SKM-1 treated with dmso at 0.1 percent for 144 hours (cell line): ENCODE data around the gene SEMA3G.

ENCODE experiments used
- DNase-seq: peaks from one replicate; lab custom pipeline; 2025; ENCODE audit not compliant: unreplicated experiment; lab: John Stamatoyannopoulos, UW

The SEMA3G gene

GRCh38 chr3:52422669-52423068 is 22.2 kb downstream of the SEMA3G start:
- DNase-seq: no peak

- DNase-seq: no peak
Observed at GRCh38 chr3:52420388-52420787, 24.5 kb downstream of the SEMA3G start.

- no peak for DNase-seq
Observed at GRCh38 chr3:52415800-52416199, 29.1 kb downstream of the SEMA3G start.

- no peak for DNase-seq
Observed at GRCh38 chr3:52408466-52408865, 36.4 kb downstream of the SEMA3G start.

GRCh38 chr3:52407779-52408178 is 37.1 kb downstream of the SEMA3G start:
- no peak for DNase-seq

- no peak for DNase-seq
Observed at GRCh38 chr3:52406791-52407510, 38.0 kb downstream of the SEMA3G start.

- no peak for DNase-seq
Observed at GRCh38 chr3:52406231-52406661, 38.7 kb downstream of the SEMA3G start.

- no peak for DNase-seq
Observed at GRCh38 chr3:52405601-52406110, 39.2 kb downstream of the SEMA3G start.

GRCh38 chr3:52405066-52405465 is 39.8 kb downstream of the SEMA3G start:
- DNase-seq: no peak

- DNase-seq: no peak
Observed at GRCh38 chr3:52404391-52404790, 40.5 kb downstream of the SEMA3G start.

- no peak for DNase-seq
Observed at GRCh38 chr3:52403955-52404354, 40.9 kb downstream of the SEMA3G start.

GRCh38 chr3:52403271-52403841 is 41.5 kb downstream of the SEMA3G start:
- DNase-seq: no peak

GRCh38 chr3:52402706-52403270 is 42.1 kb downstream of the SEMA3G start:
- DNase-seq: no peak

- no peak for DNase-seq
Observed at GRCh38 chr3:52402101-52402521, 42.8 kb downstream of the SEMA3G start.

GRCh38 chr3:52401551-52401950 is 43.4 kb downstream of the SEMA3G start:
- no peak for DNase-seq

GRCh38 chr3:52401021-52401420 is 43.9 kb downstream of the SEMA3G start:
- no peak for DNase-seq

- no peak for DNase-seq
Observed at GRCh38 chr3:52400275-52400793, 44.6 kb downstream of the SEMA3G start.

GRCh38 chr3:52399593-52399992 is 45.3 kb downstream of the SEMA3G start:
- no peak for DNase-seq

GRCh38 chr3:52399131-52399530 is 45.8 kb downstream of the SEMA3G start:
- DNase-seq: no peak

GRCh38 chr3:52398670-52399081 is 46.2 kb downstream of the SEMA3G start:
- DNase-seq: no peak

- DNase-seq: no peak
Observed at GRCh38 chr3:52397676-52398399, 47.1 kb downstream of the SEMA3G start.
